HG03354 (cell line): ENCODE measurements around the gene SEC23IP.
A peak's percentile ranks its signal among the peaks of the same experiment; 100 is the strongest.
"Not testable (repeated sequence)": the region's sequence is repeated elsewhere in the genome, so short reads cannot be mapped to it uniquely, and the experiment has no call there.

ENCODE experiments used
- ATAC-seq: cut with Tn5 transposase; IDR thresholded peaks from one replicate; pipeline ENCODE4 v1.9.1; 2021; ENCODE audit warnings: mild to moderate bottlenecking; ENCODE audit not compliant: unreplicated experiment, poor library complexity, severe bottlenecking

Gene SEC23IP

DNA sequence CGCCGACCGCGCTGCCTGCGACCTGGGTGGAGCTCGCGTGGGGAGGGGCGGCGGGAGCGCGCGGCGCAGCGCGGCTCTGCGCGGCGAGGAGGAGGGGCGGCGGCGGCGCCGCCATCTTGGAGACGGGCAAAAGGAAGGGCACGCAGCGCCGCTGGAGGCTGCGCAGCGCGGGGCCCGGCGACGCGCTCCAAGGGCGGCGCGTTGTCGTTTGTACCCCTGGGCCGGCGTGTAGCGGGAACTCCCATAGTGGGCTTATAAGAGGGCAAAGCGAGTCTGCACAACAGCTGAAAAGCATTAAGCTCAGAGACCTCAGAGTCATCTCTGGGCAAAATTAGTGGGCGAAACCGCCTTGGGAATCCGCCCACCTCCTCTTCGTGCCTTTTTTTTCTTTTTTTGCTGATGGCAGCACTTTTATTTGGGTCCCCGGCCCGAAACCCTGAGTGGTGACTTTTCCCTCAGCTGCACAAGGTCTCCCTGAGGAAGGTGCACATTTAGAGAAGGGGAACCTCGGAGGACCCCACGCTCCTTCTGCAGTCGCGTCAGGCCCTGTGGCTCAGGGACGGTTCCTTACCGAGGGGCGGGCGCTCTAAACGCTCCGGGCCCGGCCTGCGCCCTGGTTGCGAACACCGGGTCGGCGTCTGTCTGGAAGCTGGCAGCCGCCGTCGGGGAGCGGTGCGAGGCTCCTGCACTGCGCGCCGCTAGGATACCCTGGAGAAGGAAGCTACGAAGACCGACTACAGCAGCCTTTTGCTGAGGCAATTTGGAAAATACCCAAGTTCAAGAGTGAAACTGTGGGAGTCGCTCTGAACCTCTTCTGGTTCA is 19.5 kb upstream of the SEC23IP start:
- ATAC-seq, result peak; percentile 90

DNA sequence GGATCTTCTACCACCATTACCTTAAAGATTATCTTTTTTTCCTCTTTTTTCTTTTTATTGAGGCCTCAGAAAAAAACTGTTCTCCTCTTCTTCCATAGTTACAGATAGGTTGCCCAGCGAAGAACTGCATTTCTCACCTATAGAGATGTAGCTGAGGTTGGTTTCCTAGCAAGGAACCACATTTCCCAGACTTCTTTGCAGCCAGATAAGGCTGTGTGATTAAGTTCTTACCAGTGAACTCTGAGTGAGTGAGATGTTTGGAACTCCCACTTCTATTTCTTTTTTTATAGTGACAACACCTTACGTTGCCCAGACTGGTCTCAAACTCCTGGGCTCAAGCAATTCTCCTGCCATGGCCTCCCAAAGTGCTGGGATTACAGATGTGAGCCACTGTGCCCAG is 14.0 kb upstream of the SEC23IP start:
- ATAC-seq, result no peak

DNA sequence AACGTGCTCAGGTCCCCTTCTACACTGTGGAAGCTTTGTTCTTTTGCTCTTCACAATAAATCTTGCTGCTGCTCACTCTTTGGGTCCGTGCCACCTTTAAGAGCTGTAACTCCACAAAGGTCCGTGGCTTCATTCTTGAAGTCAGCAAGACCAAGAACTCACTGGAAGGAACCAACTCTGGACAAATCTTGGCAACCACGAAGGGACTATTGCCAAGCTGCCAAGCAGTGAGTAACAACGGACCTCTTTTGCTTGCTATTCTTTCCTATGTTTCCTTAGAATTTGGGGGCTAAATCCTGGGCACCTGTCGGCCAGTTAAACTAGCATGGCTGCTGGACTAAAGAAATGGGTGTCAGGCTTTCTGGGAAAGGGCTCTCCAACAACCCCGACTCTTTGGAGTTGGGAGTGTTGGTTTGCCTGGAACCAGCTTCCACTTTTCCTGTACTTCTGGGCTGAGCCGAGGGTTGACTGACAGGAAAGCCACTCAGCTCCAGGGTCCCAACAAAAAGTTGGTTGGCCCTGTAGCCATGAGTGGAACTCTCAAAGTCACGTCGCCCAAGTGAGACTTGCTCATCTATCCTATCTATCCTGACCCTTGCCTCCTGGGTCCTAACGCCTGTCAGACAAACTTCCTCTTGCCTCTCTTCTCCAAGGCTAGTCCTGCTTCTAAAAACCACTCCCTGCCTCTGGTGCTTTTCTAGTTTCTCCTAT is 8.5 kb upstream of the SEC23IP start:
- ATAC-seq, result not testable (repeated sequence)

DNA sequence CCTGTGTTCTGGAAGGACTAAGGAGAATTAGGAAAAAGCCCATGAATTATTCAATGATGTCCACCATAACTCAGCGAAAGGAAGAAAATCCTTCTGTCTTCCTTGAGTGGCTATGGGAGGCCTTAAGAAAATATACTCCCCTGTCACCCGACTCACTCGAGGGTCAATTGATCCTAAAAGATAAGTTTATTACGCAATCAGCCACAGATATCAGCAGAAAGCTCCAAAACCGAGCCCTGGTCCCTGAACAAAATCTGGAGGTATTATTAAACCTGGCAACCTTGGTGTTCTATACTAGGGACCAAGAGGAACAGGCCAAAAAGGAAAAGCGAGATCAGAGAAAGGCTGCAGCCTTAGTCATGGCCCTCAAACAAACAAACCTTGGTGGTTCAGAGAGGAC is 6.5 kb upstream of the SEC23IP start:
- not testable (repeated sequence) for ATAC-seq

DNA sequence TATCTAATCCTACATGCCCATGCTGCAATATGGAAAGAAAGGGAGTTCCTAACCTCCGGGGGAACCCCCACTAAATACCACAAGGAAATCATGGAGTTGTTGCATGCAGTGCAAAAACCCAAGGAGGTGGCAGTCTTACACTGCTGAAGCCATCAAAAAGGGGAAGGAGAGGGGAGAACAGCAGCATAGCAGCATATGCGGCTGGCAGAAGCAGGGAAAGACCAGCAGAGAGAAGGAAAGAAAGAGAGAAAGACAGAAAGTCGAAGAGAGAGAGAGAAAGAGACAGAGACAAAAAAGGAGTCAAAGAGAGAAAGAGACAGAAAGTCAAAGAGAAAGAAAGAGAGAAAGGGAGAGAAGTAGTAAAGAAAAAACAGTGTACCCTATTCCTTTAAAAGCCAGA is 3.8 kb upstream of the SEC23IP start:
- not testable (repeated sequence) for ATAC-seq

DNA sequence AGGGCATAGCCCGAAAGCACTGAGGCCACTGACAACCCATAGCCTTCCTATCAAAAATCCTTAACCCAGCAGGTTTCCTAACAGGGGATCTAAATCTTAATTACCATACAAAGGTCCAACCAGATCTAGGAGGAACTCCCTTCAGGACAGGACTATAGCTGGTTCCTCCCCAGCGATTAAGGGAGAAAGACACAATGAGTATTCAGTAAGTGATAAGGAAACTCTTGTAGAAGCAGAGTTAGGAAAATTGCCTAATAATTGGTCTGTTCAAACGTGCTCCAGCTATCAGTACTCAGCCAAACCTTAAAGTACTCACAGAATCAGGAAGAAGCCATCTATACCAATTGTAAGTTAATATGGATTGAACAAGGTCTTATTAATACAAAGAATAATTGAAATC is 3.3 kb upstream of the SEC23IP start:
- ATAC-seq, result not testable (repeated sequence)

DNA sequence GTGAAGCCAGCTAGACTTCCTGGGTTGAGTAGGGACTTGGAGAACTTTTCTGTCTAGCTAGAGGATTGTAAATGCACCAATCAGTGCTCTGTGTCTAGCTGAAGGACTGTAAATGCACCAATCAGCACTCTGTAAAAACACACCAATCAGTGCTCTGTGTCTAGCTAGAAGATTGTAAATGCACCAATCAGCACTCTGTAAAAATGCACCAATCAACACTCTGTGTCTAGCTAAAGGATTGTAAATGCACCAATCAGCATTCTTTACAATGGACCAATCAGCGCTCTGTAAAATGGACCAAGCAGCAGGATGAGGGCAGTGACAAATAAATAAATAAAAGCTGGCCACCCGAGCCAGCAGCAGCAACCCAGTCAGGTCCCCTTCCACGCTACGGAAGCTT is 2.2 kb upstream of the SEC23IP start:
- ATAC-seq, result not testable (repeated sequence)

DNA sequence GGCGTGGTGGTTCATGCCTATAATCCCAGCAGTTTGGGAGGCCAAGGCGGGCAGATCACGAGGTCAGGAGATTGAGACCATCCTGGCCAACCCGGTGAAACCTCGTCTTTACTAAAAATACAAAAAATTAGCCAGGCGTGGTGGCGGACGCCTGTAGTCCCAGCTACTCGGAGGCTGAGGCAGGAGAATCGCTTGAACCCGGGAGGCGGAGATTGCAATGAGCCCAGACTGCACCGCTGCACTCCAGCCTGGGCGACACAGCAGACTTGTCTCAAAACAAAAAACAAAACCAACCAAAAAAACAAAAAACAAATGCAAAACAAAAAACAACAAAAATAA is 712 bp upstream of the SEC23IP start:
- ATAC-seq, result not testable (repeated sequence)

DNA sequence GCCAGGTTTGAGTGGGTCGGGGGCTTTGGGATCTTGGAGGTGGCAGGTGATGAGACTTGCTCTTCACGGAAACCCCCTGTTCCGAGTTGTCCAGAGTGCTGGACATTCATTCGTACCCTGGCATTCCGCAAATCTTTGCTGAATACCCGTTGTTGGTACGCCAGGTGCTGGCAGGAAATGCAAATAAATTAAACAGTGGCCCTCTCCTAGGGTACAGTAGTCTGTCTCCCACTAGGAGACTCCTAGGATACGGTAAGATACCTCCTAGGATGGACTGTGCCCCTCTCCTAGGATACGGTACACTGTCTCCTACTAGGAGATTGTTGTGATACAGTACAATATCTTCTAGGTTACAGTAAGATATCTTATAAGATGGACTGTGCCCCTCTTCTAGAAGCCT is 544 bp downstream of the SEC23IP start:
- ATAC-seq, result peak; percentile 3

DNA sequence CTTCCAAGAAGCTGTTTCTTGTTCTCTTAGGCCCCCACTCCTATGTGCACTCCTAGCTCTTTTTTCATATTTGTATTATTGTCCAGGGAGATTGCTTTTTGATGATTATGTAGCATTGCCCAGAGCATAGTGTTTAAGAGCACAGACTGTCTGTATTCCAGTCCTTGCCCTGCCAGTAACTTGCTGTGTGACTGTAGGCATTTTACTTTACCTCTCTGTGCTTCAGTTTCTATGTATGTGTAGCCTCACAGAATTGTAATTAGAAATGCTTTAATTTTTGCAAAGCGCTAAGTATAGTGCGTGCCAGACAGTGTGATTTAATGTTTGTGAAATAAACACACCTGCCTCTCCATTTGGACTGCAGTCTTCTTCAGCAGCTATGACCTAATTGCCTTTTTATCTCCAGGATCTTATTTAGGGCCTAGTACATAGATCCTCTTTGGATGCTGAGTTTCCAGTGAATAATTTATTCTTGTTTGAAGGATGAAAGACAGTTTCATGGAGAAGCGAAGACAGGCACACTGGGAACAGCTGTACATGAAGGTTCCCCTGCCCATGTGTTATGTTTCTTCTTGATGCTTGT is 1.4 kb downstream of the SEC23IP start:
- ATAC-seq, result no peak

DNA sequence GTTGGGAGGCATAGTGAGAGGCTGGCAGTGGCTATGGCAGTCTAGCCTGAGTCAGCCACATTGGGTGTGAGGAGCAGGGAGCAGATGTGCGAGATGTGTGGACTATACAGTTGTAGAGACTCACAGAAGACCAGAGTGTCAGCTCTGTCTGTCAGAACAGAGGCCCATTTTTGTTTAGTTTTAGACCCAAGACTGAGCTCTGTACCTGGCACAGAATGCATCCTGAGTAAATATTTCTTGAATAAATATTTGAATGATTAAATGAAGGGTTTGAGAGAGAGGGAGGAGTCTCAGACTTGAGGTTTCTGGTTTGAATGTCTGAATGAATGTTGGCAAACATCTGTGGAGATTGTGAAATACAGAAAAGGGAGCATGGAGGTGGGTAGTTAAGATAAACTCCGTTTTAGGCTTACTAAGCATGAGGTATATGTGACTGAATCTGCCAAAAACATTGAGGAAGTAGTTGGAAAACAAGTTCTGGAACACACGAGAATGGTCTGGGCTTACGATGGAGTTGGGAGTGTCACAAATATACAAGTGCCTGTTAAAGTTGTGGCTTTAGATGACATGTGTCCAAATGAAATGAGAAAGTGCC is 3.6 kb downstream of the SEC23IP start:
- no peak for ATAC-seq

DNA sequence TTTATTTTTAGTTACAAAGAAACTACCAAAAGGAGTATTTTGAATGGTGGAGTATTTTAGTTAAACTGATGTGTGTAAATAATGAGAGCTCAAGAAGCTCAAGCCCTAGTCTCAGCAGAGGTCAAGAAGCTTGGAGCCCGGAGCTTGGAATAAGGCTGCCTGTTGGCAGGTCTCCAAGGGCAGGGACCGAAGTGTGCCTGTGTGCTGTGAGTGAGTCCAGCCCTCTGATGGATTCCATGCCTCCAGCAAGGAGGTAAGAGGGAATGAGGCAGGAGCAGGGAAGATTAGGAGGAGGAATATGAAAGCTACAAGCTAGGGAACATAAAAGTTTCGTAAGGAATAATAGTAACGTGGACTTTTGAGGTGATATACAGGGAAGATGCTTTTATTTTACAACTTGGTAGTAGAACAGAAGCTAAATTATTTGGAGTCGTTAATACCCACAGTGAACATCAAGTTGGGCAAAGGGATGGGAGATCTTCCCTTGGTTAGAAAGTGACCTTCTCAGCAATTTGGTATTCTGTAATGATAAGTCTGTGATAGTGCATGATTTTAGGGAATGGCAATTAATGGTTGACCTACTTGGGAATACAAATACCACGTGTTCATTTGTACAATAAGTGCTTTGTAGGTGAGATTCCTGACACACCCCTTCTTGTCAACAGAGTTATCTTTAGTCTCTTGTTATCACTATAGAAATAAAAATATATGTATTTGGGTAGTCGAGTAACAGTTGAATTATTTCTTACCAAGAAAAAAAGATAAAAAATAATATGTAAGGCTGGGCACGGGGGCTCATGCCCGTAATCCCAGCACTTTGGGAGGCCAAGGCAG is 4.6 kb downstream of the SEC23IP start:
- ATAC-seq, result no peak

DNA sequence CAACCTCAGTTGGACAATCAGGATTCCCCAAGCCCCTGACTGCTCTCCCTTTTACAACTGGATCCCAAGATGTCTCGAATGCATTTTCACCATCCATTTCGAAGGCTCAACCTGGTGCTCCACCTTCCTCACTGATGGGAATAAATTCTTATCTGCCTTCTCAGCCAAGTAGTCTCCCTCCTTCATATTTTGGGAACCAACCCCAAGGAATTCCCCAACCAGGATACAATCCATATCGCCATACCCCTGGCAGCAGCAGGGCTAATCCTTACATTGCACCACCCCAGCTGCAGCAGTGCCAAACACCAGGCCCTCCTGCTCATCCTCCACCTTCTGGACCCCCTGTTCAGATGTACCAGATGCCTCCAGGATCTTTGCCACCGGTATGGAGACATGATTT is 6.0 kb downstream of the SEC23IP start:
- ATAC-seq, result no peak

DNA sequence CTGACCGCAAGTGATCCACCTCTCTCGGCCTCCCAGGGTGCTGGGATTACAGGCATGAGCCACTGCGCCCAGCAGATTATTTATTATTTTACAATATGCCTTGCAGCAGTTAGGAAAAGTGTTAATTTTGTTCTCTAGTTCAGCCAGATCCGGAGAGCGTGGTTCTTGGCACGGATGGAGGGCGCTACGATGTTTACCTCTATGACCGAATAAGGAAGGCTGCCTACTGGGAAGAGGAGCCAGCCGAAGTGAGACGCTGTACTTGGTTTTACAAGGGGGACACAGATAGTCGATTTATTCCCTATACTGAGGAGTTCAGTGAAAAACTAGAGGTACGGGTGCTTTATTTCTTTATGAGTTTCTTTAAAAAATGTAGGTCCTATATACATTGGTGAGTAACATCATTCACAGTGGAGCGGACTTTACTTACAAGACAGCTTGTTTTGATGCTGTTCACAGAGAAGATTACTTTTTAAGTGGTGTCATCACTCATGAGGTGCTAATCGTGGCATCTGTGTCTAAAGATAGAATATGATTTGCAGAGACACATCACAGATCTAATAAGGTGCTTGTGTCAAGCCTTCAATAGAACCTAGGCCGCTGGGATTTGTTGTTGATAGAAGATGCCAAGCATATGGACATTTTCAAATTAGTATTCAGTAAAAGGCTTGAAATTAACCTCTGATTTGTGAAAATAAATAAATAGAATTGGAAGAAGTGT is 11.6 kb downstream of the SEC23IP start:
- no peak for ATAC-seq

DNA sequence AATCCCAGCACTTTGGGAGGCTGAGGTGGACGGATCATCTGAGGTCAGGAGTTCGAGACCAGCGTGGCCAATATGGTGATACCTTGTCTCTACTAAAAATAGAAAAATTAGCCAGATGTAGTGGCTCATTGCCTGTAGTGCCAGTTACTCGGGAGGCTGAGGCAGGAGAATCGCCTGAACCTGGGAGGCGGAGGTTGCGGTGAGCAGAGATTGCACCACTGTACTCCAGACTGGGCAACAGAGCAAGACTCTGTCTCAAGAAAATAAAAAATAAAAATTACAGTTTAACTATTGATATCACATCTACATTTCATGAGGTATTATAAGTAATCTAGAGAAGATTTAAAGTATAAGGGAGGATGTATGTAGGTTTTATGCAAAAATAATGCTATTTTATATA is 15.2 kb downstream of the SEC23IP start:
- ATAC-seq, result not testable (repeated sequence)

DNA sequence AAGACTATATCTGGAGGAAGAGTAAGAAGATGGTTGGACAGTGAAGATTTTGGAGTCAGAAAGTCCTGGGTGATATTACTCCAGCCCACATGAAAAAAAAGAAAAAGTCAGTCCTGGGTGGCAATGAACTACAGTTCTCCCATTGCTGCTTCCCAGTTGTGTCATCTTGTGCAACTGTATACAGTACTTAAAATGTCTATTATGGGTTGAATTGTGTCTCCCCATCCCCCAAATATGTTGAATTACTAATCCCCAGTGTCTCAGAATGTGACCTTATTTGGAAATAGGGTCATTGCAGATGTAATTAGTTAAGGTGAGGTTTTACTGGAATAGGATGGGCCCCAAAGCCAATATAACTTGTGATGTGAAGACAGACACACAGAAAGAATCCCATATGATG is 15.6 kb downstream of the SEC23IP start:
- no peak for ATAC-seq

DNA sequence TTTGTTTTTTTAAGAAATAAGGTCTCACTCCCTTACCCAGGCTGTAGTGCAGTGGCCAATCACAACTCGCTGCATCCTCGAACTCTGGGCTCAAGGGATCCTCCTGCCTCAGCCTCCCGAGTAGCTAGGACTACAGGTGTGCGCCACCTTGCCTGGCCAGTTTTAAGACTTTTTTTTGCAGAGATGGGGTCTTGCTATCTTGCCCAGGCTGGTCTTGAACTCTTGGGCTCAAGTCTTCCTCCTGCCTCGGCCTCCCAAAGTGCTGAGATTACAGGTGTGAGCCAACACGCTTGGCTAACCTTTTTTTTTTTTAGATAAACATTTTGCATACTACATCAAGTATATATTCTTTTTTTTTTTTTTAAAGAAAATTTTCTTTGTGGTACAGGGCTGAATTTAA is 18.2 kb downstream of the SEC23IP start:
- no peak for ATAC-seq

DNA sequence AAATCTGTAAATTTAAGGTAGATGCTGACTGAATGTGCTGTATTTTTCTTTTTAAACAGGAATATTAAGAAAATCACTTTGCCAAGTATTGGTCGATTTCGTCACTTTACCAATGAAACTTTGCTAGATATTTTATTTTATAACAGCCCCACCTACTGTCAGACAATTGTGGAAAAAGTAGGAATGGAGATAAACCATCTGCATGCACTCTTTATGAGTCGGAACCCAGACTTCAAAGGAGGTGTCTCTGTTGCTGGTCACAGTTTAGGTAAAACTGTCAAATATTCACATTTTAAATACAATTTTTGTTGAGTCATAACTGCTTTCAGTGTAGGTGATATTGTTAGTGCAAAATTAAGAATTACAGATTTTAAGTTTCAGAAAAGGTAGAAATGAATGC is 25.2 kb downstream of the SEC23IP start:
- ATAC-seq, result no peak

DNA sequence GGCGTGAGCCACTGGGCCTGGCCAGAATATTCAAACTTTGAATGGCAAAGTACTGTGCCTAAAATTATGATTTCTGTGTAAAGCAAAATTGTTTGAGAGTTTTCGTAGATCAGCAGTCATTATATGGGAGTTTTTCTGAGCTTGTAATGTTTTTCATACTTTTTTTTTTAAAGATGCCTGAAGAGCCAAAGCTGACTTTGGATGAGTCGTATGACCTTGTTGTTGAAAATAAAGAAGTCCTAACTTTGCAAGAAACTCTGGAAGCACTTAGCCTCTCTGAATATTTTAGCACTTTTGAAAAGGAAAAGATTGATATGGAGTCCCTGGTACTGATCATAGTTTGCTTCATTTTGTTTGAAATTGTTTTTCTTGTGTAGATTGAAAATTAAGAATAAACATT is 26.7 kb downstream of the SEC23IP start:
- ATAC-seq, result no peak
